Measurements from ENCODE around the gene NKAIN4. TPM values are rescaled to one million over a fixed set of nuclear protein-coding genes. Genes with fewer than 3 reads are reported as not detected.
"Not testable (repeated sequence)": the region's sequence is repeated elsewhere in the genome, so short reads cannot be mapped to it uniquely, and the experiment has no call there.

NKAIN4 gene
- total and polyA plus RNA-seq, 2 experiments from 2014 or later: 12.6 to 13.2 TPM

DNA sequence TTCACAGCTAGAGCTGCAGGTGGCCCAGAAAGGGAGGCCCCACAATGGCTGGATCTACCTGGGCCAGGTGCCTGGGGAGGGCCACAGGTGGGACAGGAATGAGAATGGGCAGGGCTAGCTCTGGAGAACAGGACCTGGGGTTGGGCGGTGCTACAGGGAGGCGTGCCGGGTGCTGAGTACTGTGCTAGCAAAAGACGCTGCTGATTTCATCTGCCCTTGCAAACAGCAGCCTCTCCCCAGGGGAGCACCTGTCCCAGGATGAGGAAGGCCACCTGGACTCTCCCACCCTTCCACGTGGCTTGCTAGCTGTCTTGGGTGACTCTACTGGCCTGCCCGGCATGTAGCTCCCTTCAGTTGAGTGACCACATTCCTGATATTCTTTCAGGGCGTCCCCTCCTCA is 31.7 kb downstream of the NKAIN4 start (continued):
- TF ChIP-seq, protein P1, sequence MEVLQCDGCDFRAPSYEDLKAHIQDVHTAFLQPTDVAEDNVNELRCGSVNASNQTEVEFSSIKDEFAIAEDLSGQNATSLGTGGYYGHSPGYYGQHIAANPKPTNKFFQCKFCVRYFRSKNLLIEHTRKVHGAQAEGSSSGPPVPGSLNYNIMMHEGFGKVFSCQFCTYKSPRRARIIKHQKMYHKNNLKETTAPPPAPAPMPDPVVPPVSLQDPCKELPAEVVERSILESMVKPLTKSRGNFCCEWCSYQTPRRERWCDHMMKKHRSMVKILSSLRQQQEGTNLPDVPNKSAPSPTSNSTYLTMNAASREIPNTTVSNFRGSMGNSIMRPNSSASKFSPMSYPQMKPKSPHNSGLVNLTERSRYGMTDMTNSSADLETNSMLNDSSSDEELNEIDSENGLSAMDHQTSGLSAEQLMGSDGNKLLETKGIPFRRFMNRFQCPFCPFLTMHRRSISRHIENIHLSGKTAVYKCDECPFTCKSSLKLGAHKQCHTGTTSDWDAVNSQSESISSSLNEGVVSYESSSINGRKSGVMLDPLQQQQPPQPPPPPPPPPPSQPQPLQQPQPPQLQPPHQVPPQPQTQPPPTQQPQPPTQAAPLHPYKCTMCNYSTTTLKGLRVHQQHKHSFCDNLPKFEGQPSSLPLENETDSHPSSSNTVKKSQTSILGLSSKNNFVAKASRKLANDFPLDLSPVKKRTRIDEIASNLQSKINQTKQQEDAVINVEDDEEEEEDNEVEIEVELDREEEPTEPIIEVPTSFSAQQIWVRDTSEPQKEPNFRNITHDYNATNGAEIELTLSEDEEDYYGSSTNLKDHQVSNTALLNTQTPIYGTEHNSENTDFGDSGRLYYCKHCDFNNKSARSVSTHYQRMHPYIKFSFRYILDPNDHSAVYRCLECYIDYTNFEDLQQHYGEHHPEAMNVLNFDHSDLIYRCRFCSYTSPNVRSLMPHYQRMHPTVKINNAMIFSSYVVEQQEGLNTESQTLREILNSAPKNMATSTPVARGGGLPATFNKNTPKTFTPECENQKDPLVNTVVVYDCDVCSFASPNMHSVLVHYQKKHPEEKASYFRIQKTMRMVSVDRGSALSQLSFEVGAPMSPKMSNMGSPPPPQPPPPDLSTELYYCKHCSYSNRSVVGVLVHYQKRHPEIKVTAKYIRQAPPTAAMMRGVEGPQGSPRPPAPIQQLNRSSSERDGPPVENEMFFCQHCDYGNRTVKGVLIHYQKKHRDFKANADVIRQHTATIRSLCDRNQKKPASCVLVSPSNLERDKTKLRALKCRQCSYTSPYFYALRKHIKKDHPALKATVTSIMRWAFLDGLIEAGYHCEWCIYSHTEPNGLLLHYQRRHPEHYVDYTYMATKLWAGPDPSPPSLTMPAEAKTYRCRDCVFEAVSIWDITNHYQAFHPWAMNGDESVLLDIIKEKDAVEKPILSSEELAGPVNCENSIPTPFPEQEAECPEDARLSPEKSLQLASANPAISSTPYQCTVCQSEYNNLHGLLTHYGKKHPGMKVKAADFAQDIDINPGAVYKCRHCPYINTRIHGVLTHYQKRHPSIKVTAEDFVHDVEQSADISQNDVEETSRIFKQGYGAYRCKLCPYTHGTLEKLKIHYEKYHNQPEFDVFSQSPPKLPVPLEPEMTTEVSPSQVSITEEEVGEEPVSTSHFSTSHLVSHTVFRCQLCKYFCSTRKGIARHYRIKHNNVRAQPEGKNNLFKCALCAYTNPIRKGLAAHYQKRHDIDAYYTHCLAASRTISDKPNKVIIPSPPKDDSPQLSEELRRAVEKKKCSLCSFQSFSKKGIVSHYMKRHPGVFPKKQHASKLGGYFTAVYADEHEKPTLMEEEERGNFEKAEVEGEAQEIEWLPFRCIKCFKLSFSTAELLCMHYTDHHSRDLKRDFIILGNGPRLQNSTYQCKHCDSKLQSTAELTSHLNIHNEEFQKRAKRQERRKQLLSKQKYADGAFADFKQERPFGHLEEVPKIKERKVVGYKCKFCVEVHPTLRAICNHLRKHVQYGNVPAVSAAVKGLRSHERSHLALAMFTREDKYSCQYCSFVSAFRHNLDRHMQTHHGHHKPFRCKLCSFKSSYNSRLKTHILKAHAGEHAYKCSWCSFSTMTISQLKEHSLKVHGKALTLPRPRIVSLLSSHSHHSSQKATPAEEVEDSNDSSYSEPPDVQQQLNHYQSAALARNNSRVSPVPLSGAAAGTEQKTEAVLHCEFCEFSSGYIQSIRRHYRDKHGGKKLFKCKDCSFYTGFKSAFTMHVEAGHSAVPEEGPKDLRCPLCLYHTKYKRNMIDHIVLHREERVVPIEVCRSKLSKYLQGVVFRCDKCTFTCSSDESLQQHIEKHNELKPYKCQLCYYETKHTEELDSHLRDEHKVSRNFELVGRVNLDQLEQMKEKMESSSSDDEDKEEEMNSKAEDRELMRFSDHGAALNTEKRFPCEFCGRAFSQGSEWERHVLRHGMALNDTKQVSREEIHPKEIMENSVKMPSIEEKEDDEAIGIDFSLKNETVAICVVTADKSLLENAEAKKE (CRISPR knock-in tag; IDR thresholded peaks at IDR 0.05): no peak
- no peak for TF ChIP-seq STAT1 (IDR thresholded peaks at IDR 0.05; ENCODE audit: unreplicated experiment)
- TF ChIP-seq CTCF (conservative IDR thresholded peaks at IDR 0.05; ENCODE audit: low read depth in 2 of 2): no peak
- TF ChIP-seq EZH2phosphoT487 (IDR thresholded peaks at IDR 0.05; ENCODE audit: unreplicated experiment): no peak
- no peak for TF ChIP-seq NANOG (IDR thresholded peaks at IDR 0.05; ENCODE audit: borderline replicate concordance)
- TF ChIP-seq ZNF114 (CRISPR knock-in tag; IDR thresholded peaks at IDR 0.05): no peak
- TF ChIP-seq JUNB (IDR thresholded peaks at IDR 0.05; ENCODE audit: unreplicated experiment): no peak
- no peak for TF ChIP-seq REST (IDR thresholded peaks at IDR 0.05; ENCODE audit: unreplicated experiment)
- no peak for TF ChIP-seq ZNF331 (CRISPR knock-in tag; IDR thresholded peaks at IDR 0.05; ENCODE audit: low read depth)
- no peak for TF ChIP-seq POLR2AphosphoS5 (IDR thresholded peaks at IDR 0.05; ENCODE audit: low read depth)

- H3K36me3 Mint-ChIP-seq (ENCODE audit: low read depth); H3K4me3 Mint-ChIP-seq; H3K27me3 ChIP-seq (ENCODE audit: insufficient read depth); H3K4me1 ChIP-seq (ENCODE audit: insufficient read depth); H4K20me1 ChIP-seq (replicated peaks; ENCODE audit: insufficient read depth); ATAC-seq; H3K27ac Mint-ChIP-seq; H3K36me3 ChIP-seq (ENCODE audit: insufficient read depth); H3K4me3 ChIP-seq; H2AFZ ChIP-seq; DNase-seq (ENCODE audit: low spot score); H3K9me2 ChIP-seq (ENCODE audit: insufficient read depth); H3K9me3 Mint-ChIP-seq; H3K4me2 ChIP-seq; H3K79me2 ChIP-seq (replicated peaks; ENCODE audit: insufficient read depth); H3K27ac ChIP-seq (ENCODE audit: low read depth); H3F3A ChIP-seq (replicated peaks; ENCODE audit: low read depth): not testable (repeated sequence)
- H3K27me3 Mint-ChIP-seq (ENCODE audit: insufficient read depth, low read depth, poor library complexity): peaks cover 16% of the 10 kb centered on the region
- peaks cover 20% of the 10 kb centered on the region for H3K4me1 Mint-ChIP-seq
Observed at GRCh38 chr20:63221400-63222053, 32.7 kb downstream of the NKAIN4 start.
